Measurements from ENCODE around the gene CXCR5. TPM values are rescaled to one million over a fixed set of nuclear protein-coding genes. Genes with fewer than 3 reads are reported as not detected.

CXCR5 gene
- total RNA-seq, 1 experiment from 2014 or later: not detected

- no peak for DNase-seq (ENCODE audit: unreplicated experiment)
- POLR2A ChIA-PET: interaction anchor here (0.6 to 4.5 kb wide), 8 partner anchors 88 to 242 kb away, joined by 3 to 56 read pairs (median 3); partner anchors contain the start of genes CENATAC, DDX6 and TRAPPC4
- TSS peak; percentile 73 for BruUV-seq (replicated peaks)
- H3K4me1 Mint-ChIP-seq (ENCODE audit: insufficient read depth, unreplicated experiment): peaks cover 59% of the 10 kb centered on the region
- peak overlapping the region; percentile 78 for H3K27ac Mint-ChIP-seq (ENCODE audit: low read depth, unreplicated experiment)
- peaks cover 49% of the 10 kb centered on the region for H3K36me3 Mint-ChIP-seq (ENCODE audit: insufficient read depth, unreplicated experiment)
- intact Hi-C loops (cut with micrococcal nuclease): loop anchor here (5.0 kb wide), 2 partner anchors 108 to 117 kb away; partner anchors contain the start of genes DDX6, RPS25 and TRAPPC4
- peak overlapping the region; percentile 79 for H3K4me3 Mint-ChIP-seq (ENCODE audit: unreplicated experiment)
- CTCF ChIA-PET: interaction anchor here (0.6 to 1.3 kb wide), 7 partner anchors 19 to 435 kb away, joined by 3 to 7 read pairs (median 4); no protein-coding TSS in a partner anchor
- no peaks in the 10 kb centered on the region for H3K27me3 Mint-ChIP-seq (ENCODE audit: insufficient read depth, unreplicated experiment)
- no peak for TF ChIP-seq CTCF (IDR thresholded peaks at IDR 0.05; ENCODE audit: unreplicated experiment)
- no peaks in the 10 kb centered on the region for H3K9me3 Mint-ChIP-seq (ENCODE audit: unreplicated experiment)
Observed at GRCh38 chr11:118909619-118910308, 26.1 kb downstream of the CXCR5 start.

GRCh38 chr11:118910309-118911112 lies 26.8 kb downstream of the CXCR5 start:
- peak; percentile 85 for DNase-seq (ENCODE audit: unreplicated experiment)
- peaks cover 49% of the 10 kb centered on the region for H3K36me3 Mint-ChIP-seq (ENCODE audit: insufficient read depth, unreplicated experiment)
- peak overlapping the region; percentile 79 for H3K4me3 Mint-ChIP-seq (ENCODE audit: unreplicated experiment)
- H3K9me3 Mint-ChIP-seq (ENCODE audit: unreplicated experiment): no peaks in the 10 kb centered on the region
- H3K4me1 Mint-ChIP-seq (ENCODE audit: insufficient read depth, unreplicated experiment): peaks cover 65% of the 10 kb centered on the region
- ChIA-PET CTCF (interaction anchor here (0.6 to 2.9 kb wide), 3 partner anchors 121 to 221 kb away, joined by 3 to 13 read pairs (median 5); no protein-coding TSS in a partner anchor), POLR2A (interaction anchor here (0.6 to 4.5 kb wide), 13 partner anchors 21 to 245 kb away, joined by 3 to 56 read pairs (median 3); partner anchors contain the start of genes CENATAC, DDX6 and TRAPPC4)
- TF ChIP-seq CTCF (IDR thresholded peaks at IDR 0.05; ENCODE audit: unreplicated experiment): no peak
- peak overlapping the region; percentile 89 for H3K27ac Mint-ChIP-seq (ENCODE audit: low read depth, unreplicated experiment)
- BruUV-seq (replicated peaks): no TSS peak
- intact Hi-C loops (cut with micrococcal nuclease): loop anchor here (5.0 kb wide), 1 partner anchor 107 kb away; the partner anchor contains the start of genes RPS25 and TRAPPC4
- no peaks in the 10 kb centered on the region for H3K27me3 Mint-ChIP-seq (ENCODE audit: insufficient read depth, unreplicated experiment)

- Mint-ChIP-seq H3K27me3 (ENCODE audit: insufficient read depth, unreplicated experiment) (no peaks in the 10 kb centered on the region), H3K27ac (ENCODE audit: low read depth, unreplicated experiment) (peak overlapping the region; percentile 90), H3K9me3 (ENCODE audit: unreplicated experiment) (no peaks in the 10 kb centered on the region), H3K4me3 (ENCODE audit: unreplicated experiment) (peak overlapping the region; percentile 79), H3K36me3 (ENCODE audit: insufficient read depth, unreplicated experiment) (peaks cover 41% of the 10 kb centered on the region), H3K4me1 (ENCODE audit: insufficient read depth, unreplicated experiment) (peaks cover 68% of the 10 kb centered on the region)
- peak; percentile 66 for DNase-seq (ENCODE audit: unreplicated experiment)
- ChIA-PET CTCF (interaction anchor here (0.8 to 2.9 kb wide), 2 partner anchors 122 to 222 kb away, joined by 5 to 13 read pairs; no protein-coding TSS in a partner anchor), POLR2A (interaction anchor here (0.6 to 4.5 kb wide), 16 partner anchors 21 to 246 kb away, joined by 3 to 56 read pairs (median 4); partner anchors contain the start of genes CENATAC, DDX6, DPAGT1 and TRAPPC4)
- TSS peak; percentile 50 for BruUV-seq (replicated peaks)
- intact Hi-C loops (cut with micrococcal nuclease): loop anchor here (5.0 kb wide), 1 partner anchor 106 kb away; the partner anchor contains the start of genes RPS25 and TRAPPC4
- no peak for TF ChIP-seq CTCF (IDR thresholded peaks at IDR 0.05; ENCODE audit: unreplicated experiment)
Observed at GRCh38 chr11:118911113-118911879, 27.6 kb downstream of the CXCR5 start.

Measured in MCF 10A (cell line).